ENCODE results near the gene PLEKHM1. TPM values are rescaled to one million over a fixed set of nuclear protein-coding genes. Genes with fewer than 3 reads are reported as not detected.
"Not testable (repeated sequence)": the region's sequence is repeated elsewhere in the genome, so short reads cannot be mapped to it uniquely, and the experiment has no call there.

PLEKHM1 gene
- polyA plus RNA-seq, 1 donor: 9.8 TPM

- DNase-seq (ENCODE audit: low read depth): not testable (repeated sequence)
Observed at GRCh38 chr17:45461524-45462327, 28.8 kb downstream of the PLEKHM1 start.

GRCh38 chr17:45460422-45460821 lies 30.1 kb downstream of the PLEKHM1 start:
- not testable (repeated sequence) for DNase-seq (ENCODE audit: low read depth)

- not testable (repeated sequence) for DNase-seq (ENCODE audit: low read depth)
Observed at GRCh38 chr17:45454341-45454740, 36.2 kb downstream of the PLEKHM1 start.

GRCh38 chr17:45453731-45454130 lies 36.8 kb downstream of the PLEKHM1 start:
- not testable (repeated sequence) for DNase-seq (ENCODE audit: low read depth)

GRCh38 chr17:45453225-45453534 lies 37.3 kb downstream of the PLEKHM1 start:
- not testable (repeated sequence) for DNase-seq (ENCODE audit: low read depth)

- not testable (repeated sequence) for DNase-seq (ENCODE audit: low read depth)
Observed at GRCh38 chr17:45452329-45453224, 37.9 kb downstream of the PLEKHM1 start.

GRCh38 chr17:45451660-45452059 lies 38.9 kb downstream of the PLEKHM1 start:
- not testable (repeated sequence) for DNase-seq (ENCODE audit: low read depth)

- no peak for DNase-seq (ENCODE audit: low read depth)
Observed at GRCh38 chr17:45451131-45451530, 39.4 kb downstream of the PLEKHM1 start.

GRCh38 chr17:45449708-45450329 lies 40.7 kb downstream of the PLEKHM1 start:
- not testable (repeated sequence) for DNase-seq (ENCODE audit: low read depth)

- DNase-seq (ENCODE audit: low read depth): not testable (repeated sequence)
Observed at GRCh38 chr17:45449260-45449659, 41.3 kb downstream of the PLEKHM1 start.

- not testable (repeated sequence) for DNase-seq (ENCODE audit: low read depth)
Observed at GRCh38 chr17:45448483-45448882, 42.0 kb downstream of the PLEKHM1 start.

GRCh38 chr17:45448066-45448465 lies 42.5 kb downstream of the PLEKHM1 start:
- DNase-seq (ENCODE audit: low read depth): not testable (repeated sequence)

GRCh38 chr17:45447650-45448049 lies 42.9 kb downstream of the PLEKHM1 start:
- DNase-seq (ENCODE audit: low read depth): not testable (repeated sequence)

GRCh38 chr17:45446872-45447625 lies 43.5 kb downstream of the PLEKHM1 start:
- not testable (repeated sequence) for DNase-seq (ENCODE audit: low read depth)

GRCh38 chr17:45445901-45446743 lies 44.4 kb downstream of the PLEKHM1 start:
- DNase-seq (ENCODE audit: low read depth): not testable (repeated sequence)

- DNase-seq (ENCODE audit: low read depth): not testable (repeated sequence)
Observed at GRCh38 chr17:45444856-45445820, 45.4 kb downstream of the PLEKHM1 start.

GRCh38 chr17:45444301-45444700 lies 46.2 kb downstream of the PLEKHM1 start:
- not testable (repeated sequence) for DNase-seq (ENCODE audit: low read depth)

- not testable (repeated sequence) for DNase-seq (ENCODE audit: low read depth)
Observed at GRCh38 chr17:45443371-45444260, 46.9 kb downstream of the PLEKHM1 start.
